Peyer's patch (tissue), 4 donors: Measurements from ENCODE around the gene APOA1. TPM values are rescaled to one million over a fixed set of nuclear protein-coding genes. Genes with fewer than 3 reads are reported as not detected.

Source experiments
- DNase-seq, 3 donors: peaks; one replicate each; pipeline ENCODE4 v3.0.0-alpha.2; 2017 to 2019
- H3K27ac ChIP-seq, 4 donors: fragments of 200-600 bp; sonication (generic); one replicate each; pipeline ENCODE4 v1.5.1; 2016 to 2019
- H3K27me3 ChIP-seq, 2 donors: fragments of 200-600 bp; sonication (generic); one replicate each; pipeline ENCODE4 v1.5.1; 2019
- H3K36me3 ChIP-seq, 3 donors: fragments of 200-600 bp; sonication (generic); one replicate each; pipeline ENCODE4 v1.5.1; 2016 to 2019
- H3K4me1 ChIP-seq, 4 donors: fragments of 200-600 bp; sonication (generic); one replicate each; pipeline ENCODE4 v1.5.1; 2016 to 2019
- H3K4me3 ChIP-seq, 4 donors: fragments of 200-600 bp; sonication (generic); 1 replicate in 3 of 4; 2 replicates in 1 of 4; pipeline ENCODE4 v1.5.1; 2016 to 2019; ENCODE audit warnings: mild to moderate bottlenecking in 1 of 4
- H3K9me3 ChIP-seq, 4 donors: fragments of 200-600 bp; sonication (generic); one replicate each; pipeline ENCODE4 v1.5.1; 2016 to 2019; ENCODE audit warnings: mild to moderate bottlenecking in 1 of 4
- CTCF ChIP-seq, 6 experiments: fragments of 450-650 bp in 4 of 6; fragments of 200-600 bp in 2 of 6; sonication (generic) in 1 of 6; IDR thresholded peaks; one replicate each; pipeline ENCODE4 v1.5.1; 2017 to 2019; ENCODE audit warnings: antibody characterized with exemption in 6 of 6, mild to moderate bottlenecking in 3 of 6, moderate library complexity in 1 of 6
- POLR2A ChIP-seq, 2 donors: fragments of 450-650 bp; IDR thresholded peaks; one replicate each; pipeline ENCODE4 v1.5.1; 2017; ENCODE audit warnings: antibody characterized with exemption in 2 of 2, mild to moderate bottlenecking in 2 of 2, moderate library complexity in 2 of 2
- total RNA-seq, 4 donors: library from RNA; depleted of rRNA; stranded (reverse); fragments of >200 nt; gene quantifications; one replicate each; pipeline ENCODE4 v1.1.0, GENCODE V29; 2016

The APOA1 gene
- total RNA-seq, 4 donors from 2014 or later = 42.9 to 6,445 (median 3,046) TPM

GRCh38 chr11:116796548-116796947 lies 40.9 kb downstream of the APOA1 start:
- DNase-seq = no peak
- peaks cover 0 to 3% (median 0%) of the 10 kb centered on the region in 4 donors for H3K4me1 ChIP-seq
- H3K27me3 ChIP-seq = no peaks in the 10 kb centered on the region
- TF ChIP-seq CTCF (IDR thresholded peaks at IDR 0.05) (no peak), POLR2A (IDR thresholded peaks at IDR 0.05) (no peak)
- no peaks in the 10 kb centered on the region for H3K36me3 ChIP-seq
- H3K9me3 ChIP-seq = no peaks in the 10 kb centered on the region
- no peak overlapping the region for H3K4me3 ChIP-seq
- no peak overlapping the region for H3K27ac ChIP-seq

GRCh38 chr11:116794851-116795250 lies 42.6 kb downstream of the APOA1 start:
- Histone ChIP-seq H3K36me3 (no peaks in the 10 kb centered on the region), H3K4me3 (no peak overlapping the region), H3K4me1 (peaks cover 0 to 6% (median 0%) of the 10 kb centered on the region in 4 donors), H3K27me3 (no peaks in the 10 kb centered on the region), H3K9me3 (no peaks in the 10 kb centered on the region), H3K27ac (no peak overlapping the region)
- TF ChIP-seq CTCF (IDR thresholded peaks at IDR 0.05) = no peak
- TF ChIP-seq POLR2A (IDR thresholded peaks at IDR 0.05) = no peak
- DNase-seq = no peak

- H3K4me1 ChIP-seq = peaks cover 0 to 6% (median 0%) of the 10 kb centered on the region in 4 donors
- no peak overlapping the region for H3K4me3 ChIP-seq
- TF ChIP-seq CTCF (IDR thresholded peaks at IDR 0.05) = no peak
- TF ChIP-seq POLR2A (IDR thresholded peaks at IDR 0.05) = no peak
- H3K27ac ChIP-seq = no peak overlapping the region
- no peaks in the 10 kb centered on the region for H3K27me3 ChIP-seq
- no peaks in the 10 kb centered on the region for H3K36me3 ChIP-seq
- DNase-seq = no peak
- no peaks in the 10 kb centered on the region for H3K9me3 ChIP-seq
Measured at GRCh38 chr11:116793772-116794097, 43.7 kb downstream of the APOA1 start.

GRCh38 chr11:116792869-116793771 lies 44.3 kb downstream of the APOA1 start:
- TF ChIP-seq POLR2A (IDR thresholded peaks at IDR 0.05) (no peak), CTCF (IDR thresholded peaks at IDR 0.05) (no peak)
- Histone ChIP-seq H3K27ac (no peak overlapping the region), H3K9me3 (no peaks in the 10 kb centered on the region), H3K36me3 (no peaks in the 10 kb centered on the region), H3K4me3 (no peak overlapping the region), H3K27me3 (no peaks in the 10 kb centered on the region), H3K4me1 (peaks cover 0 to 6% (median 3%) of the 10 kb centered on the region in 4 donors)
- no peak for DNase-seq

GRCh38 chr11:116792144-116792868 lies 45.1 kb downstream of the APOA1 start:
- no peak for DNase-seq
- Histone ChIP-seq H3K4me1 (peaks cover 0 to 6% (median 4%) of the 10 kb centered on the region in 4 donors), H3K36me3 (no peaks in the 10 kb centered on the region), H3K4me3 (no peak overlapping the region), H3K9me3 (no peaks in the 10 kb centered on the region), H3K27ac (no peak overlapping the region), H3K27me3 (no peaks in the 10 kb centered on the region)
- no peak for TF ChIP-seq CTCF (IDR thresholded peaks at IDR 0.05)
- TF ChIP-seq POLR2A (IDR thresholded peaks at IDR 0.05) = no peak
